Islet of Langerhans (tissue), 1 donor: Measurements from ENCODE around the gene CASTOR1.

ENCODE experiments used
- FAIRE-seq: peaks from one replicate; lab custom pipeline; 2011; peaks lifted over from hg19 to GRCh38; lab: Jason Lieb, UNC

Gene CASTOR1

GRCh38 chr22:30318799-30319419 lies 29.6 kb upstream of the CASTOR1 start:
- FAIRE-seq: no peak

GRCh38 chr22:30317778-30318177 lies 28.5 kb upstream of the CASTOR1 start:
- FAIRE-seq: no peak

GRCh38 chr22:30315962-30316576 lies 26.8 kb upstream of the CASTOR1 start:
- FAIRE-seq: no peak

DNA sequence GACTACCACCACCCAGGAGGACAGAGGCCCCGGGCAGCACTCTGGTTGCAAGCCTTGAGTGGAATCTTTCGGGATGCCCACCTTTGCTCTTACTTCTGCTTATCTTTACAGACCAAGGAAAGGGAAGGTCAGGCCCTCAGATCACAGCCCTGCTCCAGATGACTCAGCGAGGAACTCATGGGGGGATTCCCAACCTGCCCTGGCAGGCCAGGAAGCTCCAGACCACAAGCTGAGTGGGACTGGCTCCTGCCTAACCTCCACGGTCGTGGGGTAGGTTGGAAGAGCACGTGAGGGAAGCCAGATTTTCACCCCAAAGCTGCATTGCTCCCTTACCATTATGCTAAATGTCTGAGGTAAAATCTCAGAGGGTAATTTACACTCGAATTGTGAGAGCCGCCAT lies 25.6 kb upstream of the CASTOR1 start:
- FAIRE-seq: no peak

GRCh38 chr22:30313527-30314363 lies 24.4 kb upstream of the CASTOR1 start:
- no peak for FAIRE-seq

DNA sequence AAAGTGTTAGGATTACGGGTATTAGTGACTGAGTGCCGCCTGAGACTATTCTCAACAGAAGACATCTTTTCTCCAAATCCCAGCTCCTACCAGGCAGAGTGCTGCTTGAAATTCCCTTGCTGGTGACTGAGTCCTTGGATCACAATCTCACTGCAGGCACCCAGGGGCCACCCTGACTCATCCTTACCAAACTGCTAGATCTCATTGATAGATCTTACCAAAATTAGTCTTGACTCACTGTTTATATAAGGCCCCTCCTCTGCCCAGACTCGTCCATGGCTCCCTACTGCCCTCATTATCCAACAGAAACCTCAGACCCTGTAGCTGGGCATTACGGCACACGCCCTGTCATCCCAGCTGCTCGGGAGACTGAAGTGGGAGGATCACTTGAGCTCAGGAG lies 22.7 kb upstream of the CASTOR1 start:
- no peak for FAIRE-seq

DNA sequence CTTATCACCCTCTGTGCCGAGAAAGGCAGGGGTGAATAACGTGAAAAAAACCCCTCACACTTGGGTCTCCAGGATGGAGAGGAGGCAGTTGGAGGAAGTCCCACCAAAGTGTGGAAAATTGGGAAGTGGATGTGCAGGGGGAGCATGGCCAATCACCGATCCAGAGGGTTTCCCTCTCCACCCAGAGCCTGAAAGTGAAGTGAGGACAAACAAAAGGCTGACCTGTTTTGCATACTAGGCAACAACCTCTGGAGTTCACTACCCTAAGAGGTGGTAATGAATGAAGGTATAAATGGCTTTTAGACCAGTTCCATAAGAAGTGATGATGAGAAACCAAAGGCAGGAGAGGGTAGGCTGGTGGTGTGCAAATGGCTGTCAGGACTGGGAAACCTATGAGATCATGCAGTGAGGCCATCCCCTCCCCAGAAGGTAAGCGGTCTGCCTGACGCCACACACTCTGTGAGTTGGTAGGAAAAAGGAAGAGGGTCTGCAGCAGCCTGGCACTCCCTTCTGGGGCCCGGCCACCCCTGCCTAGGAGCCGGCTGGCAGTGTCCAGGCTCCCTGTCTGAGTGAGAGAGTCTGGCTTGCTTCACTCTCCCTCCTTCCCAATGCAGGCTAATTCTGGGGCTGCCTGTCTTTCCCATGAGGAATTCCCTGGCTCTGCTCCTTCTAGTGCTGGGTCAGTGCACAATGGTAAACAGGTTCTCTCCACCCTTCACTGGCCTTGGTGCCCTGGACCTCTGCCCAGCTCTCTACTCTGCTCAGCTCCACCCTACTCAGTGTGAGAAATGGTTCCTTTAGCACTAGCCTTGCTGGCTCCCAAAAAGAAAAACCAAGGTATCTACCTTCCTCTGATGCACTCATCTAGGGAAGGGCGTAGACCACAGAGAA lies 21.8 kb upstream of the CASTOR1 start:
- FAIRE-seq: no peak

- FAIRE-seq: peak; percentile 98
Measured at GRCh38 chr22:30309951-30310741, 20.8 kb upstream of the CASTOR1 start.

GRCh38 chr22:30308518-30309230 lies 19.4 kb upstream of the CASTOR1 start:
- no peak for FAIRE-seq

- no peak for FAIRE-seq
Measured at GRCh38 chr22:30308093-30308492, 18.8 kb upstream of the CASTOR1 start.

DNA sequence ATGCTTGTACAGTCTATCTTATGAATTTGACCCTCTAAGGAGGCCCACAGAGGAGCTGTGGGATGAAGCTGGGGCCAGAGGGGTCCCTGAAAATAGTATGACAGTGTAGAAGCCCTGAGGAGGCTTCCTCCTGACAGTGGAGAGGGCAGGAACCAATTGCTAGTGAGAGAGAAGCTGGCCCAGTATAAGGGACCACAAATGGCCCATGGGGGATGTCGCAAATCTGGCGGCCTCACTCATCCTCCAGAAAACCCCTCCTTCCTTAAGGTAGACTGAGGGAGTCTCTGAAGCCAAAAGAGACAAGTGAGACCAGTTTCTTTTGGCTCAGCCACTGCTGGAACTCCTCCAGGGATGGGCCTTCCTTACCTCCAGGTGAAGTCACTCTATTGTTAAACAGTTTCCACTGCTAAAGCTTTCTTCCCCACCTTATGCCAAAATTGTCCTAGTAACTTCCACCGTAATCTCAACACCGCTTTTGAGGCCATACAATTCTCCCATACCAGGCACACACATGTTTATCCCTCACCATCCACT lies 17.8 kb upstream of the CASTOR1 start:
- no peak for FAIRE-seq

DNA sequence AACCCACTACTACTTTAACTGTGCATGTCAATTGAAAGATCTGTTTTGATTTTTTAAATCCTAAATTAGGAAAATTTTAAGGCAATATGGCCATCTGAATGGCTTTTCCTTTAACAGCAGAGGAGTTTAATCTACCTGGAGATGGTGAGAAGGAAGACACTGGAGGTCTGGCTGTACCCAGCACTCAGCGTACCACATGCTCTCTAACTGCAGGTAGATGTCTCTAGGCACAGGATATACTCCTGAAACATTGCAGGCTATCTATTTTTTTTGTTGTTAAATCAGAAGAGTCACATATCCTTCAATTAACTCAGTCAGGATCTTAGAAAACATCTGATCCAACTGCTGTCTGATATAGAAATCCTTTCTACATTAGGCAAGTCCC lies 17.3 kb upstream of the CASTOR1 start:
- FAIRE-seq: no peak

DNA sequence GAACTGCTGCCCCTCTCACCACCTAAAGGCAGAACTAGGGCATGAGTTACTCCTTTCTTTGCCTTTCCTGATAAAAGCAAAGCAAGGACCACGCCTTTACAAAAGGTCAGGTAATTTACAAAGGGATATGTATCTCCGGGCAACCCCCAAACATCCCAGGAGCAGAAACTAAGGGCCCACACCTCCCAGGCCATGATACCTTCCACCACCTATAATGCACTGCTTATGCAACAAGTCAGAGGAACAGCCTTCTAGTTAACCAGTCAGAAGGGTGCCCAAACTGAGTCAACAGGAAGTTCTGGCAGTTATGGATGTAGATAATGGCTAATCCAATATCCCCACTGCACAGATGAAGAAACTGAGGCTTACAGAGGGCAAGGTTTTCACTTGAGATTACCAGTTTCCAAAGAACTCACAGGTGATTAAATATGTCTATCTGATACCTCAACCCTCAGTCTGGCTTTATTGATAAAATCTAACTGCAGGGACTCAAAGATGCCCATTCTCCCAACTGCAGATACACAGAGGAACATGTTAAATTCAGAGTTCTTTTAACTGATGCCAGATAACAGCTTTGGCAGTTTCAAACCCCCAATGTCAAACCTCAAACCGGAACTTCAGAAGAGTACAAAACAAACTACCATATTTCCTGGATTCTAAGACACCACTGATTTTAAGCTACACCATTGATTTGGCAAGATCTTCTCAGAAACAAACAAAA lies 16.8 kb upstream of the CASTOR1 start:
- no peak for FAIRE-seq

GRCh38 chr22:30305519-30305905 lies 16.2 kb upstream of the CASTOR1 start:
- no peak for FAIRE-seq

- FAIRE-seq: no peak
Measured at GRCh38 chr22:30304495-30305244, 15.4 kb upstream of the CASTOR1 start.

DNA sequence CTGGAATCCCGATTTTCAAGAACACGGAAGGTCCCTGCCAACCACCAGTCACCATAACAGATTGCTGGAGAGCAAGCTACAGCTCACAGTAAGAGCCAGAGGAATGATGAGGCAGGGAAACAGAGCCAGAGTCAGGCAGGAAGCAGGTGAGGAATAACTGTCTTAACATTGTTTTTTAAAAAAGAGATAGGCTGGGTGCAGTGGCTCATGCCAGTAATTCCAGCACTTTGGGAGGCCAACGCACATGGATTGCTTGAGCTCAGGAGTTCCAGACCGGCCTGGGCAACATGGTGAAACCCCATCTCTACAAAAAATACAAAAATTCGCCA lies 13.5 kb upstream of the CASTOR1 start:
- no peak for FAIRE-seq

DNA sequence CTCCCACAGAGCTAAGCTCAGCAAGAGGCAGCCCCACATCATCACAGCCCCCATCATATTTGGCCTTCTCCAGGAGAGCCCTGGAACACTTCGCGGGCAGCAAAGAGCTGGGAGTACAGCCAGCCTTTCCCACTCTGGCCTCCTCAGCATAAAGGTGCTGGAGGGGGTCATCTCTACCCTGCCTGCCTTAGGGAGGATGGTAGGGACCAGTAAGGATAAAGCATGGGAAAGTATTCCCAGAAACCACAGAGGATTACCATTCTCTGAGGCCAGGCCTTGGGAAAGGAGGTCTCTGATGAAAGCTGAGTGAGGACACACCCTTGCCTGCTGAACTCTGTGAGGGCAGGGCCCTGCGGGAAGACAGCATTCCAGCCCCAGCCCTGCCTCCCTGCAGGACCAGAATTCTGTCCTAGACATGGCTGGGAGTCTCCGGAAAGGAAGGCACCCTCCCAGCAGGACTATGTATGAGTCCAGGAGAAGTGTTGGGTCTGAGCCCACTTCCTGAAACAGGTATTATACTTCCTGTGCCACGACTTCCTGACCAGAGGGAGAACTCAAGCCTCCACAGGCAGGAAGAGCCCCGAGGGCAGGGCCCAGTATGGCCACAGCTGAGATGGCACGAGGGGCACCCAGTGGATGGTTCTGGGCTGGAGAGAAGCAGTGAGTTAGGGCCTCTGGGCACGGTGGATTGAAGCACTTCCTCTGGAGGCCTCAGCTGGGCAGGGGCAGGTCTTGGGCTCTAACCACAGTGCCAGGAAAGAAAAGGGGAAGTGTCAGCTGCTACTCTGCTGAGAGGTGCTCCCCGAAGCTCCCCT lies 12.9 kb upstream of the CASTOR1 start:
- no peak for FAIRE-seq

DNA sequence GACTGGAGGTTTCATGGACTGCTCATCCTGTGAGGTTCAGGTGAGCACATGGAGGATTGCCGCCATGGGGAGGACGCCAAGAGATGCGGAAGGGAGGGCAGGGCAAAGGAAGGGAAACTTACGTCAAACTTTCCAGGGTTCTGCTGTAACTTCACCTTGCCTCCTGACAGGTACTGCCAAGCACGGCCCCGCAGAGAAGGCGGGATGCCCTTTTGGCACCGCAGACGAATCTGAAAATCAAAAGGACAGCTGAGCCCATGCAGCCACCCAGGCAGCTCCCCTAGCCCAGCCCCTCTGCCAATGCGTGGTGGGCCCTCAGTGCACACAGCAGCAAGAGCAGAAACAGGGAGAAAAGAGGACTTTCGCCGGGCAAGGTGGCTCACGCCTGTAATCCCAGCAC lies 10.0 kb upstream of the CASTOR1 start:
- FAIRE-seq: no peak
